Measurements from ENCODE around the gene KDM4B.
"Not testable (repeated sequence)": the region's sequence is repeated elsewhere in the genome, so short reads cannot be mapped to it uniquely, and the experiment has no call there.

Gene KDM4B

GRCh38 chr19:5024282-5024681 lies 55.4 kb downstream of the KDM4B start:
- no peak for TF ChIP-seq ZNF274 (IDR thresholded peaks at IDR 0.05; ENCODE audit: low read depth, low read length)
- H3K4me3 ChIP-seq (ENCODE audit: low read length), result no peak overlapping the region

- no peak overlapping the region for H3K4me3 ChIP-seq (ENCODE audit: low read length)
- no peak for TF ChIP-seq ZNF274 (IDR thresholded peaks at IDR 0.05; ENCODE audit: low read depth, low read length)
Observed at GRCh38 chr19:5025027-5025426, 56.1 kb downstream of the KDM4B start.

- TF ChIP-seq ZNF274 (IDR thresholded peaks at IDR 0.05; ENCODE audit: low read depth, low read length), result no peak
- no peak overlapping the region for H3K4me3 ChIP-seq (ENCODE audit: low read length)
Observed at GRCh38 chr19:5026706-5027273, 57.9 kb downstream of the KDM4B start.

- H3K4me3 ChIP-seq (ENCODE audit: low read length), result no peak overlapping the region
- no peak for TF ChIP-seq ZNF274 (IDR thresholded peaks at IDR 0.05; ENCODE audit: low read depth, low read length)
Observed at GRCh38 chr19:5028229-5028886, 59.4 kb downstream of the KDM4B start.

GRCh38 chr19:5029596-5029995 lies 60.7 kb downstream of the KDM4B start:
- not testable (repeated sequence) for H3K4me3 ChIP-seq (ENCODE audit: low read length)

GRCh38 chr19:5030136-5030820 lies 61.4 kb downstream of the KDM4B start:
- no peak for TF ChIP-seq ZNF274 (IDR thresholded peaks at IDR 0.05; ENCODE audit: low read depth, low read length)
- no peak overlapping the region for H3K4me3 ChIP-seq (ENCODE audit: low read length)

- no peak for TF ChIP-seq ZNF274 (IDR thresholded peaks at IDR 0.05; ENCODE audit: low read depth, low read length)
- no peak overlapping the region for H3K4me3 ChIP-seq (ENCODE audit: low read length)
Observed at GRCh38 chr19:5030822-5031221, 61.9 kb downstream of the KDM4B start.

GRCh38 chr19:5031231-5032100 lies 62.6 kb downstream of the KDM4B start:
- no peak overlapping the region for H3K4me3 ChIP-seq (ENCODE audit: low read length)
- TF ChIP-seq ZNF274 (IDR thresholded peaks at IDR 0.05; ENCODE audit: low read depth, low read length), result no peak

GRCh38 chr19:5032101-5032967 lies 63.4 kb downstream of the KDM4B start:
- TF ChIP-seq ZNF274 (IDR thresholded peaks at IDR 0.05; ENCODE audit: low read depth, low read length), result no peak
- no peak overlapping the region for H3K4me3 ChIP-seq (ENCODE audit: low read length)

GRCh38 chr19:5035105-5035761 lies 66.3 kb downstream of the KDM4B start:
- no peak for TF ChIP-seq ZNF274 (IDR thresholded peaks at IDR 0.05; ENCODE audit: low read depth, low read length)
- H3K4me3 ChIP-seq (ENCODE audit: low read length), result no peak overlapping the region

- TF ChIP-seq ZNF274 (IDR thresholded peaks at IDR 0.05; ENCODE audit: low read depth, low read length), result no peak
- H3K4me3 ChIP-seq (ENCODE audit: low read length), result no peak overlapping the region
Observed at GRCh38 chr19:5035793-5036697, 67.1 kb downstream of the KDM4B start.
